Keratinocyte (primary cell): ENCODE measurements around the gene NIPBL. TPM values are rescaled to one million over a fixed set of nuclear protein-coding genes. Genes with fewer than 3 reads are reported as not detected.

Experiments used
- DNase-seq: peaks from one replicate; pipeline ENCODE4 v3.0.0-alpha.2; 2011; ENCODE audit warnings: low read depth, missing footprints, low spot score
- FAIRE-seq: peaks from 2 replicates; lab custom pipeline; 2011; peaks lifted over from hg19 to GRCh38; lab: Jason Lieb, UNC
- H2AFZ ChIP-seq: 2 replicates; pipeline ENCODE4 v1.6.0; 2012; ENCODE audit warnings: low read length, control low read depth, inconsistent platforms; ENCODE audit not compliant: control insufficient read depth
- H3K27ac ChIP-seq: 2 replicates; pipeline ENCODE4 v1.5.1; 2011; ENCODE audit warnings: low read length; ENCODE audit not compliant: control insufficient read depth, insufficient read depth
- H3K27me3 ChIP-seq: 3 replicates; pipeline ENCODE4 v1.6.0; 2011; ENCODE audit warnings: low read length; ENCODE audit not compliant: control insufficient read depth, insufficient read depth; ENCODE audit errors: extremely low read depth
- H3K36me3 ChIP-seq, 2 experiments: 2 replicates in 1 of 2; 3 replicates in 1 of 2; pipeline ENCODE4 v1.5.1; 2011; ENCODE audit warnings: low read length in 2 of 2, mild to moderate bottlenecking in 1 of 2; ENCODE audit not compliant: control insufficient read depth in 2 of 2, insufficient read depth in 2 of 2; ENCODE audit errors: extremely low read depth in 1 of 2
- H3K4me1 ChIP-seq: 3 replicates; pipeline ENCODE4 v1.5.1; 2011; ENCODE audit warnings: low read length; ENCODE audit not compliant: control insufficient read depth, insufficient read depth; ENCODE audit errors: extremely low read depth
- H3K4me2 ChIP-seq: 3 replicates; pipeline ENCODE4 v1.6.0; 2011; ENCODE audit warnings: low read depth, low read length; ENCODE audit not compliant: control insufficient read depth, insufficient read depth; ENCODE audit errors: extremely low read depth
- H3K4me3 ChIP-seq, 3 experiments: fragments of 200-600 bp in 1 of 3; sonication (generic) in 1 of 3; 2 replicates in 2 of 3; 3 replicates in 1 of 3; pipeline ENCODE4 v1.5.1; 2011 to 2016; ENCODE audit warnings: low read length in 3 of 3, mild to moderate bottlenecking in 3 of 3, control low read depth in 2 of 3, inconsistent platforms in 1 of 3, low read depth in 1 of 3, mixed read lengths in 1 of 3, mixed run types in 1 of 3, moderate library complexity in 1 of 3; ENCODE audit not compliant: control insufficient read depth in 2 of 3, insufficient read depth in 2 of 3; ENCODE audit errors: extremely low read depth in 1 of 3
- H3K79me2 ChIP-seq: 2 replicates; pipeline ENCODE4 v1.6.0; 2012; ENCODE audit warnings: low read length; ENCODE audit not compliant: control insufficient read depth, insufficient read depth
- H3K9ac ChIP-seq: 3 replicates; pipeline ENCODE4 v1.6.0; 2011; ENCODE audit warnings: low read length; ENCODE audit not compliant: control insufficient read depth, insufficient read depth; ENCODE audit errors: extremely low read depth
- H3K9me1 ChIP-seq: 3 replicates; pipeline ENCODE4 v1.6.0; 2011; ENCODE audit warnings: low read length; ENCODE audit not compliant: control insufficient read depth, insufficient read depth; ENCODE audit errors: extremely low read depth
- H3K9me3 ChIP-seq: 2 replicates; pipeline ENCODE4 v1.5.1; 2012; ENCODE audit warnings: low read depth, low read length; ENCODE audit not compliant: control insufficient read depth
- H4K20me1 ChIP-seq: 3 replicates; pipeline ENCODE4 v1.6.0; 2011; ENCODE audit warnings: low read length; ENCODE audit not compliant: control insufficient read depth, insufficient read depth; ENCODE audit errors: extremely low read depth
- EZH2 ChIP-seq: IDR thresholded peaks from one replicate; pipeline ENCODE4 v1.6.1; 2012; ENCODE audit warnings: inconsistent platforms, mild to moderate bottlenecking, low read length, moderate library complexity
- dilution Hi-C: fragments of 300-500 bp; cut with MboI; formaldehyde crosslinking; loops from one replicate; pipeline ENCODE4 v1.7.0; 2020; ENCODE audit warnings: low sequenced_read_pairs; ENCODE audit not compliant: extremely low pct_ligation_motif_present
- polyA plus RNA-seq, 5 experiments: library from polyadenylated mRNA; depleted of rRNA in 3 of 5; stranded (reverse) in 3 of 5; stranded (forward) in 1 of 5; unstranded in 1 of 5; fragments of >200 nt; gene quantifications; 1 replicate in 1 of 5; 2 replicates in 3 of 5; 3 replicates in 1 of 5; pipeline versions ENCODE4 v1.2.1 to v1.2.3, GENCODE V29; 2011 to 2012; ENCODE audit warnings: missing spikeins in 2 of 5, low read depth in 1 of 5, low replicate concordance in 1 of 5
- TF ChIP-seq, protein P1 (sequence below), 3 experiments: IDR thresholded peaks in 1 of 3; conservative IDR thresholded peaks in 1 of 3; optimal IDR thresholded peaks in 1 of 3; 2 replicates in 2 of 3; 3 replicates in 1 of 3; pipeline versions ENCODE3 to v1.5.1; 2011; ENCODE audit warnings: low read length in 3 of 3, mild to moderate bottlenecking in 3 of 3, moderate library complexity in 2 of 3, control low read depth in 1 of 3, inconsistent platforms in 1 of 3; ENCODE audit not compliant: insufficient read depth in 2 of 3; ENCODE audit errors: extremely low read depth in 1 of 3

NIPBL gene
- polyA plus RNA-seq, 1 donor (not counting 4 experiments of a cell fraction or from before 2014, with no cell fraction given): 23.4 TPM

GRCh38 chr5:36888303-36888702, 11.7 kb downstream of the NIPBL start:
- dilution Hi-C loops: no loop called here
- FAIRE-seq (no peak), DNase-seq (no peak)
- no peak overlapping the region for H3K9ac ChIP-seq
- H3K27me3 ChIP-seq: no peaks in the 10 kb centered on the region
- H3K9me1 ChIP-seq: peaks cover 2% of the 10 kb centered on the region
- H3K79me2 ChIP-seq: peaks cover 92% of the 10 kb centered on the region
- H3K9me3 ChIP-seq: no peaks in the 10 kb centered on the region
- H4K20me1 ChIP-seq: peaks cover 8% of the 10 kb centered on the region
- peaks cover 0 to 4% of the 10 kb centered on the region in 2 experiments for H3K36me3 ChIP-seq
- H3K27ac ChIP-seq: peak overlapping the region; percentile 78
- no peak overlapping the region for H2AFZ ChIP-seq
- H3K4me3 ChIP-seq: no peak overlapping the region
- H3K4me1 ChIP-seq: peaks cover 11% of the 10 kb centered on the region
- no peak overlapping the region for H3K4me2 ChIP-seq
- TF ChIP-seq, protein P1, sequence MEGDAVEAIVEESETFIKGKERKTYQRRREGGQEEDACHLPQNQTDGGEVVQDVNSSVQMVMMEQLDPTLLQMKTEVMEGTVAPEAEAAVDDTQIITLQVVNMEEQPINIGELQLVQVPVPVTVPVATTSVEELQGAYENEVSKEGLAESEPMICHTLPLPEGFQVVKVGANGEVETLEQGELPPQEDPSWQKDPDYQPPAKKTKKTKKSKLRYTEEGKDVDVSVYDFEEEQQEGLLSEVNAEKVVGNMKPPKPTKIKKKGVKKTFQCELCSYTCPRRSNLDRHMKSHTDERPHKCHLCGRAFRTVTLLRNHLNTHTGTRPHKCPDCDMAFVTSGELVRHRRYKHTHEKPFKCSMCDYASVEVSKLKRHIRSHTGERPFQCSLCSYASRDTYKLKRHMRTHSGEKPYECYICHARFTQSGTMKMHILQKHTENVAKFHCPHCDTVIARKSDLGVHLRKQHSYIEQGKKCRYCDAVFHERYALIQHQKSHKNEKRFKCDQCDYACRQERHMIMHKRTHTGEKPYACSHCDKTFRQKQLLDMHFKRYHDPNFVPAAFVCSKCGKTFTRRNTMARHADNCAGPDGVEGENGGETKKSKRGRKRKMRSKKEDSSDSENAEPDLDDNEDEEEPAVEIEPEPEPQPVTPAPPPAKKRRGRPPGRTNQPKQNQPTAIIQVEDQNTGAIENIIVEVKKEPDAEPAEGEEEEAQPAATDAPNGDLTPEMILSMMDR (optimal IDR thresholded peaks at IDR 0.05 in 1 of 3, IDR thresholded peaks at IDR 0.05 in 1 of 3, conservative IDR thresholded peaks at IDR 0.05 in 1 of 3; ENCODE audit: extremely low read depth in 1 of 3, insufficient read depth in 2 of 3, low read length in 3 of 3): no peak
- TF ChIP-seq EZH2: no peak

GRCh38 chr5:36889264-36889663, 12.7 kb downstream of the NIPBL start:
- no peak for TF ChIP-seq EZH2
- TF ChIP-seq, protein P1 (optimal IDR thresholded peaks at IDR 0.05 in 1 of 3, IDR thresholded peaks at IDR 0.05 in 1 of 3, conservative IDR thresholded peaks at IDR 0.05 in 1 of 3; ENCODE audit: extremely low read depth in 1 of 3, insufficient read depth in 2 of 3, low read length in 3 of 3): no peak
- Histone ChIP-seq H3K36me3 (peaks cover 0 to 4% of the 10 kb centered on the region in 2 experiments), H3K9me3 (no peaks in the 10 kb centered on the region), H3K79me2 (peaks cover 92% of the 10 kb centered on the region), H3K4me3 (no peak overlapping the region), H4K20me1 (peaks cover 8% of the 10 kb centered on the region), H3K27me3 (no peaks in the 10 kb centered on the region), H3K4me1 (peaks cover 11% of the 10 kb centered on the region), H3K9ac (no peak overlapping the region), H2AFZ (no peak overlapping the region), H3K4me2 (no peak overlapping the region), H3K27ac (no peak overlapping the region), H3K9me1 (peaks cover 2% of the 10 kb centered on the region)
- FAIRE-seq (no peak), DNase-seq (no peak)
- dilution Hi-C loops: no loop called here
